ENCODE data around the gene ARHGAP18.

Gene ARHGAP18

DNA sequence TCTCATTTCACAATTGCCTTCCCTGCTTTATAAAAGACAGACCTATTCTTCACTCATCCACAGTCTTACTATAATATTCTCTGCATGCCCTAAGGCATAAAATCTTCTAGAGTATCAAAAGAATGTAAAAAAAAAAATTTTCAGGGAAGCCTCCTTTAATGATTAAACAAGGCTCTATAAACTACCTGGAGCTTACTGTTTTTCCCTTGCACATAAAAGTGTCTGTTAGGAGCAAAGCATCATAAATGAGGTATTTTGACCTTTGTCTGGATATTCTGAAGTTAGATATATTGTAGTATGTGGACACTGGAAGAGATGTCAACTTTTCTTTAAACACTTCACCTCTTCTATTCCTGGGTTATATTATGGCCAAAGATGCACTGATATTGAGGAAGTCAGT lies 97.5 kb downstream of the ARHGAP18 start:
- DNase-seq (ENCODE audit: low read depth): no peak

DNA sequence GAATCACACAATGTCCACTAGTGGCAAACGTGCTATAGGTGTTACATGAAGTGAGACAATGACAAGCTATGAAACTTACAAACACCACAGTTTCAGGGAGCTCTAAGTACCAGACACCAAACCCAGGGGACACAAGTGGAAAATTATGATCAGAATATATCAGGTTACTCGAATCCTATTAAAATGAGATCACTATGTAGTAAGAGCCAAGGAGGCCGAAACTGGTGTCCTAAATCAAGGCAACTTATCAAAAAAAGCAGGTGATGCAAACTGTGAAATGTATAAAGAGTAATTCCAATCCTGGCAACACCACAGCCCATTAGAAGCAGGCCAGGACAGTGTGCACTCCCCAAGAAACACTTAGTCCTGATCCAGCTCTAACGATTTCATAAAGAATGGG lies 100.3 kb downstream of the ARHGAP18 start:
- DNase-seq (ENCODE audit: low read depth): no peak

DNA sequence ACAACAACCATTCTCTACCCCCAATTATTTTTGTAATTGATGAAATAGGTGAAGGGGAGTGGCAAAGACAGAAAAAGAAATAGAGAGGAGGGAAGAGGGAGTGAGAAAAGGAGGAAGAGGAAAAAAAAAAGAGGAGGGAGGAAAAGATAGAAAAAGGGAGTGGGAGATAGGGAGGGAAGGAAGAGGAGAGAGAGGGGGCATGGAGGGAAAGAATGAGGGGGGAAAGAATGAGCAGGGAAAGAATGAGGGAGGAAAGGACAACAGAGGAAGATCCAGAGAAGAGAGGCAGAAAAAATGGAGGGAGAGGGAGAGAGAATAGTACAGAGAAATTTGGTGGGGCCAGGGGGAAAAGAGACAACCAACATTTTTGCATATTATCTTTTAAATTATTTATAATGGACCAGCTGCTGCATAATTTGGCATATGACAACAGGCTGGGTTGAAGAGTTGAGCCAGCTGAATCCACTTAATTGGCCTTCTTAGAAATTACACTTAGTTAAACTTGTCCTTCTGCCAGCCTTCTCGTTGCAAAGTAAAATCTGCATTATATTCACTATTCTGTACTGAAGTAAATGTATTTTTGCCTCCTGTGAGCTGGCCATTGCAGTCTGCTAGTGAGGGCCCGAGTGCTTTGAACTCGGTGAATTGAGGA lies 101.0 kb downstream of the ARHGAP18 start:
- no peak for DNase-seq (ENCODE audit: low read depth)

DNA sequence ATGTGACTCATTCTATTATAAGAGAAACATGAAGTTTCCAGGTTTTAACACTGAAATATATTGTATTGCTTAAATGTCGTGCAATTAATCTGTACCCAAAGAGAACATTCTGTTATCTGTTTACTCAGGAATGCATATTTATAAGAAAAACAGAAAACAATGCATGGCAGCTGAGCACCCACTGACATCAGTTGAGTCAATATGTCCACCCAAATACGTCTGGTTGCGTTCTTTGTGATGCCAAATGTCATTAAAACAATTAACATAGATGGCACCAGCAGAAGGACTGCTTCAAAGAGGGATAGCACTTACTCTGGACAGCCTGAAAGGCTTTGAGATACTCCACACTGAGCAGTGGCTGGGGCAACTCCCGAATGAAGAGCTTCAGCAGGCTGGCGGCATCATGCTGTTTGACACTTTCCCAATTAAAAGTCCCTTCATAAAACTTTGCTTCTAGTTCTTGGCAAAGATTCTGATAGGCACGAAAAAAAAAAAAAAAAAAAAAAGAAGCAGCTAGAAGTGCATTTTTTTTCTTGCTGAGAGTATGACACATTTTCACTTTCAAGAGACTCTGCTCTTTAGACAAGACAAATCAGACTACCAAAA lies 102.3 kb downstream of the ARHGAP18 start:
- DNase-seq (ENCODE audit: low read depth): no peak

DNA sequence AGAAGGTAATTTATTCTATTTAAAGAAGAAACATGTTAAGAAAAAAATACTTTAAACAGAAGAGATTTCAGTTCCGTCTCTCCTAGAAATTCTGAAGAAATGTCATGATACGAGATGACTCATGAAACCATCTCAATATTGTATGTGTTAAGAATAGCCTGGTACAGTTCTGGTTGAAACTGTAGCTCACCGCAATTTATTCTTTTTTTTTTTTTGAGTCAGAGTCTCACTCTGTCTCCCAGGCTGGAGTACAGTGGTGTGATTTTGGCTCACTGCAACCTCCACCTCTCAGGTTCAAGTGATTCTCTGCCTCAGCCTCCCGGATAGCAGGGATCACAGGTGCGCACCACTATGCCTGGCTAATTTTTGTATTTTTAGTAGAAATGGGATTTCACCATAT lies 103.3 kb downstream of the ARHGAP18 start:
- DNase-seq (ENCODE audit: low read depth): no peak

DNA sequence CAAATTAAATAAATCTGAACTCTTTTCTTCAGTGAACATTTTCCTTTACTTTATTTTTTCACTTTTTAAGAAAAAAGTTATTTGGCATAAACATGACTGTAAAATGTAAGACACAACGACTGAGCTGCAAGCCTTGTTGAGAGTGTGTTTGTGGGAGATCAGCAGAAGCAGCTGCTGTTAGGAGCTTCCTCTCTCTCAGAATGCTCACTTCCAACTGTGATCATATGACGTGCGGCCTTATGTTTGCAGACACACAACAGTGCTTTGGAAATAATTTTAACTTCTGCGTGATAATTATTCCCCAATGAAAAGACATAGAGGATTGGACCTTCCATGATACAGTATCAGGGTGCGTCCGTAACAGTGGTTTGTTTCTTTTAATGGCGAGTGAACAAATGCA lies 104.0 kb downstream of the ARHGAP18 start:
- no peak for DNase-seq (ENCODE audit: low read depth)

DNA sequence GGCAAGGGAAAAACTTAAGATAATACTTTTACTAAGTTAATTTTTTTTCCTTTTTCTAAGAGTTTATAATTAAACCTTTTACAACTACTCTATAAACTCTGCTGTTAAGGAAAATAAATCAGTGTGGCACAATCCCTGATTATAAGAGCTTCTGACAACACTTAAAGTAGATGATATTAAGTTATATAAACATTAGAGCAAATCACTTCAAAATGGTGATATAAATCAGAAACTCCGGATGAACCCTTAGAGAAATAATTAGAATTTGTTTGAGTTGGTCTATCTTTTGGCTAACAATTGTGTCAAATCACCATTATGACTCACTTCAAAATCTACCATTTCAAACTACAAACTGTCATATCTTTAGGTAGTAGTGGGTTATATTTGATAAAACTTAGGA lies 104.9 kb downstream of the ARHGAP18 start:
- DNase-seq (ENCODE audit: low read depth): no peak

DNA sequence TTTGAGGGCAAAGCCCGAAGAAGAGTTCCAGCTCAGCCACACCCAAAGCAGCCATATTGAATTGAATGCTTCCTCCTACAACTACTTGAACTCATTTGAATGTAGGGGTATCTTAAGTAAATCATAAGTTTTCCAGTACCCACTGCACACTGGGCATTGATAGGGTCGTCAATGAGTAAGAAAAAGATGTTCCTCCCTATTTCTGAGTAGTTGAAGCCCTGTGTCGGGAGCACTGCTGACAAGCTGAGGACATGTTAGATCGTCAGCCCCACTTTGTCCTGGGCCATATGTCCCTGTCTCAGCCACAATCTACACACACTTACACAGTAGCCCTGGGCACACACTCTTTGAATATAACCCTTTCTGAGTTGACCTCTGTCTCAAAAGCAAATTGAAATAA lies 105.7 kb downstream of the ARHGAP18 start:
- no peak for DNase-seq (ENCODE audit: low read depth)

DNA sequence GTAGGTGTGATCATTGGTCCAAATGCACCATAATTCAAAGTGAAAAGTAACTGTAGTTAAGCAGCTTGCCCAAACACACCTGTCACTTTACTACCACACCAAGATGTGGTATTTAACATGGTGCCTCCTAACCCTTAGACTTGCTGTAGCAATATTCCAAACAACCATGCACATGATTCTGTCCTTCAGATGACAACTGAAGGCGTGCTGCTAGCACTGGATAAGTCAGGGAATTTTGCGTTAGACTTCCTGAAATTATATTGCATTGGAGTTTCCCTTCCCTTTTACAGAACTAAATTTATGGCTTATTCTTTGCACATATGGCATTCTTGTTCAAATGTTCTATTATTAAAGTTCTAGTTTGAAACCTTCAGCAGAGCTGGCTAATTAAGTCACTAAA lies 106.2 kb downstream of the ARHGAP18 start:
- DNase-seq (ENCODE audit: low read depth): no peak

DNA sequence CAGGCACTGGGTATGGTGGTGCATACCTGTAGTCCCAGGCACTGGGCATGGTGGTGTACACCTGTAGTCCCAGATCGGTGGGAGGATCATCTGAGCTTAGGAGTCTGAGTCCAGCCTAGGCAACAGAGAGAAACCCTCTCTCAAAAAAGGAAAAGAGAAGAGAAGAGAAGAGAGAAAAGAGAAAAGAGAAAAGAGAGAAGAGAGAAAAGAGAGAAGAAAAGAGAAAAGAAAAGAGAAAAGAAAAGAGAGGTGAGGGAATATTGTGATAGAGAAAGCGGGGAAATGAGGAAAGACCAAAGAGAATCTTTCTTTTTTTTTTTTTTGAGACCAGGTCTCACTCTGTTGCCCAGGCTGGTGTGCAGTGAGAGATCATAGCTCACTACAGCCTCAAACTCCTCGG lies 108.7 kb downstream of the ARHGAP18 start:
- no peak for DNase-seq (ENCODE audit: low read depth)

DNA sequence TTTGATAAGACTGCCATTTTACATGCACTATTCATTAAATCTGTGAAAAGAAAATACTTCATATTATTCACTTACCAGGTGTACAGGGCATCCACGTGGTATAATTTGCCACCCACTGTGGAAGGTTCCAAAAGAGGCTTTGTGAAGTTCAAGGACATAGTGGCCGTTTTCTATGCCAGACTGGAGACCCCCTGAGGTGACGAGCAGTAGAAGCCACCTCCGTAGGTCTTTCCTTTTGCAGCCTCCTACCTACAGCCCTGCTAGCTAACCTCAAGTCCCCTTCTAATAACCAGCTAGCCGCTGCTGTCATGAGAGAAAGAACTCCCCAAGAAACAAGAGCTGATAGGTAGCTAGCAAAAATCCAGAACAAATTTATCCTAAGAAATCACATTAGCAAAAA lies 110.5 kb downstream of the ARHGAP18 start:
- DNase-seq (ENCODE audit: low read depth): no peak

DNA sequence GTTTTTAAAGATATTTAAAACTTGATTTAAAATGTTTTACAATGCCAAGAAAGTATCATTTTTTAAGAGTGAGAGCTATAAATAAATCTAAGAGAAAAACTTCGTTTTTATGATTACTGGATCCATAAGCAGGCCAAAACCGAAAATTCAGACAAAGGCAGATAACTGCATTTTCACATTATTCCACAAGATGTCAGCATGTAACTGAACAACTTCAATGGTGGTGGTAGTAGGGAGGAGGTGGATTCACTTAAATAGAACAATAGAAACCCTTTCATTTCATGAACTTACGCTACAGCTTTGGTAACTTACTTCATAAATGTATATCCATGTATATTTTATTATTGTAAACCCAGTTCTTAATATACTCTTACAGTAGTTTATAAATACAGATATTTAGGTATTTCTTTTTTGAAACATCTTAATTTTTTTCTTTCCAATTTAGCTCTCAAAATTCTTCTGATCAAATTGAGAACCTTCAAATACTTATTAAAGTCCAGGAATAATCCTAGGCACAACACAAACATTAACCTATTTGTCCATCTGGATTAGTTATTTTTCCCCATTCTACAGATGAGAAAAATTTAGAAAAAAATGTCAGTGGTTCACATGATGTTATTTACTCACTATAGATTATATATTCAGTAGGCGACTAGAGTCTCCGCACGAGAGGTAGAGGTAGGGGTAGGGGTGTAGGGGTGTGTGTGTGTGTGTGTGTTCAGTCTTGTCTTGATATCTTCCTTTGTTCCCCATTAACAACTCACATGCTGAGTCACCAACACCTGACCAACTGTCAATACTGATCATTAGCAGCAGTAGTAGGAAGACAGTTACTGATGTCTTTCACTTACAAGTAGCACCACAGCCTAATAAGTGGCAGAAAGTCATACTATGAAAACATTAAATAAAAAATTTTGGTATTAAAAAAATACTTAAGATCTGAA lies 111.5 kb downstream of the ARHGAP18 start:
- DNase-seq (ENCODE audit: low read depth): no peak

DNA sequence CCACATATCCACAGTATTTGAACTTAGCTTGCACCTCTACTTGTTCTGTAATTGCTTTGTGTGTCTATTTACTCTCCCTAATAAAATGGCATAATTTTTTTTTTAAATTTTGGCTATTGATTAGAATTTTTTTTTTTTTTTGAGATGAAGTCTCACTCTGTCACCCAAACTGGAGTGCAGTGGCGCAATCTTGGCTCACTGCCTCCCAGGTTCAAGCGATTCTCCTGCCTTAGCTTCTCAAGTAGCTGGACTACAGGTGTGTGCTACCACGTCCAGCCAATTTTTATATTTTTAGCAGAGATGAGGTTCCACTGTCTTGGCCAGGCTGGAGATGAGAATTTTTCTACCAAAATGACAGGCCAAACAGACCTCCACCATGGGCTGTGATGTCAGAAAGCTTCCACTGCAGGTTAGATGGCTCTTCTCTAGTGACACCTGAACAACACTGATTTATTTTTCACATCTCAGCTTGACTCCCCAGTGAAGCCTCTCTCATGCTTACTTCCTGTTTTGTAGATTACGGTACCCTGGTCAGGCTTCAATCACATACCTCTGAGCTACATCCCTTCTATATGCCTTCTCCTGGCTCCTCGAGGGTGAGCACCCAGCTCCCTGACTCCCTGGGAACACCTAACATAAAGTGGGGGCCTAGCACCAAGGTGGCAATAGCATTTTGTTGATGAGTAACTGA lies 112.8 kb downstream of the ARHGAP18 start:
- no peak for DNase-seq (ENCODE audit: low read depth)

DNA sequence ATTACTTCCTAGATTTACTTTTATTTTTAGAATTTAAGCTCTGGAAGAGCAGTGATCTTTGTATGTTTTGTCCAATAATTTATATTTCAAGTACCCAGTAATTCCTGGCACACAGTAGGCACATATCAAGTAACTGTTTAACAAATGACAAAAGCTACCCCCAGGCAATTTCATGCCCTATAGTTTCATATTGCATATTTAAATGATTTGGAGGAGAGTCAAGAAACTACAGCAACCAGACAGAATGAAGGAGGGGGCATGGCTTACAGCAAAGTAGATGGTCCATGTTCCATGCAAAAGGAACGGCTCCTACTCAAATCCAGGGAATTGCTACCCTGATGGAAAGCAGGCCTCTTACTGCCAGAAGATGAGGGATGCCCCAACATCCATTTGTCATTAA lies 113.5 kb downstream of the ARHGAP18 start:
- DNase-seq (ENCODE audit: low read depth): no peak

DNA sequence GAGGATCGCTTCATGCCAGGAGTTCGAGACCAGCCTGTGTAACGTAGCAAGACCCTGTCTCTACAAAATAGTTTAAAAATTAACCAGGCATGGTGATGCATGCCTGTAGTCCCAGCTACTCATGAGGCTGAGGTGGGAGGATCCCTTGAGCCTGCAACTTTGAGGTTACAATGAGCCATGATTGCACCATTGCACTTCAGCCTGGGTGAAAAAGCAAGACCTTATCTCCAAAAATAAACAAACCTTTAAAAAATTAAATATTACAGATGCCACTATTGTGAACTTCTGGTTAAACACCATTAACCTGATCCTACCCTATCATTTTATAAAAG lies 116.8 kb downstream of the ARHGAP18 start:
- DNase-seq (ENCODE audit: low read depth): no peak

DNA sequence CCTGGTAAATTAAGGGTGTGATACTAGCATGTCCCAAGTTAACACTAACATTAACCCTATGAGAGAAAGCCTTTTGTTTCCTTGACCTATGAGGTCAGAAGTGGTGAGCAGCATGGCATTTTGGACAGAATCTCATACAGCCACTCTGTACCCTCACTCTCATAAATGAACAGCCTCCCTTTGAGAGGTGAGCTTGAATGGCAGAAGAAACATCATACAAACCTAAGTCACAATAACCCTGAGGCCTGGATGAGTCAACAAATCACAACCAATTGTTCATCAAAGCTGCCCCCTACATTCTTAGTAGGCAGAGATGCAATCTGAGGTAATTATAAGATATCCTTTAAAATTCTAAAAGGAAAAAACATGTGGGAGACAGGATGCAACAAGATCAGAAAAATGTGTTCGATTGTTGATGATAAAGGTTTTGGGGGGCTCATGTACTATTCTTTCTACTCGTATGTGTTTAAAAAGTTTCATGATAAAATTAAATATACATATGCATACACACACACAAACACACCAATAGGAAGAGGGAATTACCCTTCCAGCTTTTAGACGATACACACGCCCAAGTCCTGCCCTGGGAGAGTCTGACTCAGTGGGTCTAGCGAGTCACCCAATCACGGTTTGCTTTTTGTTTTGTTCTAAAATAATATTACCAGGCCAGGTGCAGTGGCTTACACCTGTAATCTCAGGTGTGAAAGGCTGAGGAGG lies 117.3 kb downstream of the ARHGAP18 start:
- DNase-seq (ENCODE audit: low read depth): no peak

DNA sequence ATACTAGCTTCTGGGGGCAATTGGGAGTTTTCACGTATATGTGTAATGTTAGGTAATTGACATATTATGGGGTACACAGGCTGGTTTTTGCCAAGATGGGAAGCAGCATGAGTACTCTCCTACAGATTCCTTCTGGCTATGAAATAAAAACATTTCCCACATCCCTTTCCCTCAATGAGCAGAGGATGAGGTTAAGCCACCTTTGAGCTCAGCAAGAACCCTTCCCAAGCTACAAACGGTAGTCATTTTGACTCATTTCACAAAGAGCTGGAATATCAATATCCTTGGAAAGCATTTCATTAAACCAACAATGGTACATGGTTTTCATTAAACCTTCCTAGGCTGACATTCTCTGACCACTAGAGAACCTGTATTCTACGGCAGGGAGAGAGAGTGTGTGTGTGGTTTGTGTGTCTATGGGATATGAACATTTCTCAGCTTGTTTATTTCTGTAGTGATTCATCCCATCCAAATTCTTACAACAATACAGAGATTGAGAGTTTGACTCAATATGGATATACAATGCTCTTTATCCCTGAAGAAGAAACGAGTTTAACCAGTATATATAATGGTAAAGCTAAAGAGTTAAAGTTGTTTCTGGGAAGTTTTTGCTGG lies 119.5 kb downstream of the ARHGAP18 start:
- DNase-seq (ENCODE audit: low read depth): no peak

DNA sequence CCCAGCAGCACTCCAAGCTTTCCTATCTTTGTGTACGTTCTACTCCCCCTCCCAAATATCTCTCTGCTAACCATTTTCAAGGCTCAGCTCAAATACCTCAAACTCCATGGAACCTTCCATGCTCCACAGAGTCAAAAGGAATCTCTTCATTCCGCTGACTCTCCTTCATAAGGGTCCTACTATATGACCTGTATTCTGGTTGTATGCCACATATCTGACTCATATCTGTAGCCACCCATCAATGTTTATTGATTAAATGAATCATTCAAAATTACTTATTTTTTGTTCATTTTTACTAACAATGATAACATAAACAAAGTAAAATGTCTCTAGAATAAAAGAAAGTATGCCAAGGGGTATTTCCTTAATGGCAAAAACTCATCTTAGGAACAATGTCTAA lies 123.2 kb downstream of the ARHGAP18 start:
- no peak for DNase-seq (ENCODE audit: low read depth)

DNA sequence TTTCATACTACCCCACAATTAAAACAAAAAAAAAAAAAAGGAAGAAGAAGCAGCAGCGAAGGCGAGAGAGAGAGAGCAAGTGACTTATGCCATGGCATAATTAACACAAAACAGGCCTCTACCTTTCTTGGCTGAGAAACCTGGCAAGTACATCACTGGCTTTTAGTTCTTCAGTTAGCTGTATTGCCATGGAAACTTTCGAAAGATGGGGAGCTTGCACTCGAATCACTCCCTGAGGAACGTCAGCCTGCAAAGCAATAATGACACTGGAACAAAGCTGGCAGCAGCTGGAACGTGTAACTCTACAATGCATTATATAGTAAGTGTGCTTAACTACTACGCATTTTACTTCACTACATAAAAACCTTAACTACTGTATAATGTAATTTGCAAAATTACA lies 126.1 kb downstream of the ARHGAP18 start:
- no peak for DNase-seq (ENCODE audit: low read depth)

DNA sequence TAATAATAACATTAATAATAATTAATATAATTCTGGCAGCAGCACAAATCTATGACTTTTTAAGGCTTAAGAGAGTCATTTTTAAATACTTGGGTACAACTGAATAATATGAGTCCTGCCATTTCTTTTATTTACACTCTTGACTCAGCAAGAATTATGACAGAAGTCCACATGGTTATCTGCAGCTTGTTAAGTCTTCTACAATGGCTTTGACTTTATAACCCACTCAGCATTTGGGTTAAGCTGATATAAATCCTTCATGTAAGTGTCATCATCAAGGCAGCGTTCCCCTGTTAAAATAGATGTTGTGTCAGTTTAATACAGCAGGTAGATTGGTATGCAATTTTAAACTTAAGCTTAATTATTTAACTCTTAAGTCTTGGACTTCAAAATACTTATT lies 131.7 kb downstream of the ARHGAP18 start:
- DNase-seq (ENCODE audit: low read depth): no peak

DNA sequence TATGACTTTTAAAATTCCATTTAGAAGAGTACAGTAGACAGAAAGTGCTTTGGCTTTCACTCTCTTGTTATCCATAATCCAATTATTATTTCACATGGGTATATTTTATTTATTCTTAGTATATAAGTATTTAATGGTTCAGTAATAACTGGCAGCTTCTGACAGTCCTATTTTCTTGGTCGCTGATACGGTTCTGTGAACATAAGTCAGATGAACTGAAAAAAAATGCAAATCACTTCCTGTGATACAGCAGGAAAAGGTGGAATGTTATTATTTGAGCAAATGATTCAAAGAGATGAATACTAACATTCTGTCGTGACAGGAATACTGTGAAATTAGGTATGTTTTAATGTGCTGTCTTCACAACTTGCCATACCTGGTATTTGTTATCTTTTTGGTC lies 132.3 kb downstream of the ARHGAP18 start:
- no peak for DNase-seq (ENCODE audit: low read depth)

DNA sequence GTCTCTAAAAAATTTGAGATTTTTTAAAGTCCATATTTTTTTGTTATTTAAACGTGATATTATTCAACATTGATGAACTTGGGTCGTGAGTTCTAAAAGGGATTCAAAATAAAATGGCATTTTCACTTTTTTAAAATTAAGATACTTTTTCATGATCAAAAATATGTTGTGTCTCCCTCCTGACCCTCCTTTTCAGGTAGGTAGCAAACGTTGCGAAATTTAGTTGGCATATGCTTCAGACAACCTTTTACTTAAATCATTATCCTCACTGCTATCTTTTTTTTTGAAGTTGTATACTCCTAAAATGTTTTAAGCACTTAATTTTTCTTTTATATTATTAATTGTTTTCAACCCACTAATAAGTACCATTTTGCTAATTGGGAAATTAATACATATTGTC lies 133.5 kb downstream of the ARHGAP18 start:
- no peak for DNase-seq (ENCODE audit: low read depth)
